HG02759 (cell line): Measurements from ENCODE around the gene OPALIN.

Experiments used
- ATAC-seq: cut with Tn5 transposase; IDR thresholded peaks from one replicate; pipeline ENCODE4 v1.9.1; 2021; ENCODE audit warnings: mild to moderate bottlenecking, moderate library complexity; ENCODE audit not compliant: unreplicated experiment

OPALIN gene

DNA sequence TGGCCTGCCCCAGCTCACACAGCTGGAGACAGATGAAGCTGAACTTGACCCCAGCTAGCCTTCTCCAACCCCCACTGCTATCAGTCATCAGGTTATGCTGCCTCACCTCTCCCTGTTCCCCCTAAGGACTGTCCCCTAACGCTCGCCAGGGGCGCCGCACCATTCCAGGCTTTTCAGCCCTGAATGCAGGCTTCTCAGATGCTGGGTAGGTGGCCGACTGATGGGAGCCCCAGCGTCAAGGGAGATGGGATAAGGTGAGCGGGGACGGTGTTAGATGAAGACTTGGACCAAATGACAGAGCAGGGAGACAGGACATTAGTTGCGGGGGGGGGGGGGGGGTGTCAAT, 15.8 kb upstream of the OPALIN start:
- ATAC-seq = no peak

DNA sequence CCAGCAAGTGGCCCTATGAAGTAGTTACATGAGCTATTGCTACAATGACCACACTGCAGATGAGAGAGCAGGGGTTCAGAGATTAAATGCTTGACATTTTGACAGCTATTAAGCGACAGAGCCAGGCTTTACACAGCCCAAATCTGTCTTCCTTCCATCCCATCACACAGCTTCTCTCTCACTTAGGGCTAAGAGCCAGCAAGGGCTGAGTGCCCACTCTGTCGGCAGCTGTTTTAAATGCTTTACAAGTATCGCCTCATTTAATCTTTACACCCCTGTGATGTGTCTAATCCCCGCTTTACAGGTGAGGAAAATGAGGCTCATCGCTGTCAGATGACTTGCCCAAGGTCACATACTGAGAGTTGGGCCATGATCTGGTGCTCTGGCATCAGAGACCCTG, 15.2 kb upstream of the OPALIN start:
- ATAC-seq = no peak

GRCh38 chr10:96371356-96371755, 12.6 kb upstream of the OPALIN start:
- no peak for ATAC-seq

DNA sequence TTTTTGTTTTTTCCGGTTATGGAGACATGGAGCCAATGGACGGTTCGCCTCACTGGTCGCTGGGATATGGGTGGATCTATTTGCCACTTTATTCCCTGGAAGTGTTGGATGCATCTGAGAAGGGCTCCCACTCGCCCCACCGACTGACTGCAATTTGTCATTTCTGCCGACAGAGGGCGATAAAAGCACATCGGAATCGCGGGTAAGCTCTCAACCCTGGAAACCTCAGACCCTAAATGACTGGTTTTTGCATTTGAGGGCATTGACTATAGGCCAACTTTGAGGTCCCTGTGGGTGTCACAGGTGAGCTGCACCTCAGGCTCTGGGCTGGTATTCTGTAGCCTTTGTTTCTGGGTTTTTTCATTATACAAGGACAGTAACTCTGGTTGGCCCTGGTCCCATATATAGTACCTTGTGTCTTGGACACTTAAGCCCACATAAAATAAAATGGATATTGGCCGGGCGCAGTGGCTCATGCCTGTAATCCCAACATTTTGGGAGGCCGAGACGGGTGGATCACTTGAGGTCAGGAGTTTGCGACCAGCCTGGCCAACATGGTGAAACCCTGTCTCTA, 11.9 kb upstream of the OPALIN start:
- ATAC-seq = no peak

DNA sequence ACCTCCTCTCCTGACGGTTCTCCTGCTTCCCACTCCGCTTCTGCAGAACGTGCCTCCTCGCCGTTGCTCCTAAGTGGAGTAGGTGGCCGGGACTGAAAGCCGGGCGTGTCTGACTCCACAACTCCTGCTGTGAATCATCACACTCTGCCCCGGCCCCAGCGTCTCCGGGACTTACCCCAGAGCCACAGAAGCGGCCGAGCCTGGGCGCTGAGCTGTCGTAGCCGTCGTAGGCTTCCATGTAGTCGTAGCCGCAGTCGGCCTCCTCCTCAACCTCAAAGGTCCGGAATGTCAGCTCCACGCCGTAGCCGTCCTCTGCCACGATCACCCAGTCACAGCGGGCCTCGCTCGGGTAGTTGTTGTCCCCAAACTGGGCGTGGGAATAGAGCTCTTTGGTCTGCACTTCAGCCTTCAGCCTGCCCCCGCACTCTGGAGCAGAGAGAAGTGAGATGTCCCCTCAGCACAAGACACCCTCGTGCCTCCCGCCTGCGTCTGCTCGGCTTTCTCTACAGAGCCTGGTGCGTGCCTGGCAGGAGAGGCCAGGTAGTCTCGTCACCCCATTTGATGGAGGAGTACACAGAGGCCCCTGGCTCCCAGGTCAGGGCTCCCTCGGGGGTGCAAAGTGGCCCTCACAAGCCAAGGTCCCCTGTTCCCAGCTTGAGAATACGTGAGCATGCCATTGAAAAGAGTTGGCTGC, 11.2 kb upstream of the OPALIN start:
- no peak for ATAC-seq

GRCh38 chr10:96368971-96369370, 10.2 kb upstream of the OPALIN start:
- no peak for ATAC-seq

- no peak for ATAC-seq
Measured at GRCh38 chr10:96367470-96367869, 8.7 kb upstream of the OPALIN start.

DNA sequence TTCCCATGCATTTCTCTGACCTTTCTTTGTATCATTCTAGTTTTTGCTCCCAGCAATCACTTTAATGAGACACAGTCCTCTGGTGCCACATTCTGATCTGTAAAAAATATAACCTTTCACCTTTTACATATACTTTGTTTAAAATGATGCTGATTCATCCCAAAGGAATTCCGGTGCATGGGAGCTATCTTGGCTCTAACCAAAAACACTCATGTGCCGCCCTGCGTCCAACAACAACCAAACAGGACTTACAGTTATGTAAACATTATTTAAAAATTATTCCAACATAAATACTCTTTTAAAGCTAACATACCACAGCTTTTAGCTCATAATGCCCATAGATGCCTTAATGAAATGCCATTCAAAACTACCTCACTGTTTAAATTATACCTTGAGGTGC, 7.7 kb upstream of the OPALIN start:
- ATAC-seq = no peak

GRCh38 chr10:96365571-96365970, 6.8 kb upstream of the OPALIN start:
- no peak for ATAC-seq

DNA sequence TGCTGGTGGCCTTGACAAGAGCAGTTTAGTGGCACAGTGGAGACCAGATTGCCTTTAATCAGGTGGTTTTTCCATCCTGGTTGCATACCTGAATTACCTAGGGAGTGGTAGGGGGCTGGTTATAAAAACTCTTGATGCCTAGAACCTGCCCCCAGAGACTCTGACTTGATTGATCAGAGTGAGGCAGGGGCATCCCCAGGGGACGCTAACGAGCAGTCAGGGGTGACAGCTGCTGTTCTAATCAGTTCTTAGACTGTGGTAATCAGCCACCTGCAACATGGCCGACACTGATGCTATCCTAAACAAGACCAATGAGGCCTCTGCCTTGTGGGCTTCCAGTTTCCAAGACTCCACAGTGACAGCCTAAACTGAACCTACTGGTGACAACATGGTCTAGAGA, 2.0 kb upstream of the OPALIN start:
- no peak for ATAC-seq

- no peak for ATAC-seq
Measured at GRCh38 chr10:96360331-96360730, 1.5 kb upstream of the OPALIN start.

DNA sequence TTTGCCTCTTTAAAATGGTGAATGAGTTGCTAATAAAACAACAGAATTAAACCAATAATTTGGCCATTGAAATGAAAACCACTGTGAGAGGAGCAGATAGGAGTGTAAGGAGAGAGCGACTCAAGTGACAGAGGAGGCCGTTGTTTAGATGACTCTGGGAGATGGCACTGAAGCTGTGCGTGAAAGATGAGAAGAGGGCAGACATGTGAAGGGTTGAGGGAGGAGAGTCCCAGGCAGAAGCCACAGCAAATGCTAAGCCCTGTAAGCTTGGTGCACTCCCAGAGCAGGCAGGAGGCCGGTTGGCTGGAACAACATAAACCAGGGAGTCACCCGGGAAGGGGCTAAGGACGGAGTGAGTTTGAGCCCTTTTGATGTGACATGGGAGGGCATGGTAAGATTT, 814 bp upstream of the OPALIN start:
- no peak for ATAC-seq

DNA sequence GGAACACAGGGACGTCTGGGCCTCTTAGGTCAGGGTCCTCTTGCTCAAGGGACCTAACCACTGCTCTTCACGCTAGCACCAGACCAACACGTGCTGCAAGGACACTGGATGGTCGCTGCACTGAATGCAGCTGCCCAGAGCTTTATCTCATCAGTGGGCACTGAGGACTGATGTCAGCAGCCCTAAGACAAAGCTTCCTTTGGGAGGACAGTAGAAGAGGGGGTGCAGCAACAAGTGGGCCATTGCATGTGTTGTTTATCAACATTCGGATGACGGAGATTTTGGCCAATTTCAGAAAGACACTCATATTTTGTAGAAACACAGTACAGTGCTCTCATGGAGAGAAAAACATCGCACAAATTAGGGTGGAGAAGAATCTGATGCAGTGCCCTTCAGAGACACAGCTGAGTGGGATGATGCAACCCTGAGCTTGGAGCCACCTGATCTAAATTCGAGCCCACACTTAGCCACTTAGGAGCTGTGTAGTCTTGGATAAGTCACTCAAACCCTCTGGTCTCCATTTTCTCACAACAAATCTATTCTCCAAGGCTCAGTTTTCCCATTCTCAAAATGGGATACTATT, 1.7 kb downstream of the OPALIN start:
- ATAC-seq = no peak

DNA sequence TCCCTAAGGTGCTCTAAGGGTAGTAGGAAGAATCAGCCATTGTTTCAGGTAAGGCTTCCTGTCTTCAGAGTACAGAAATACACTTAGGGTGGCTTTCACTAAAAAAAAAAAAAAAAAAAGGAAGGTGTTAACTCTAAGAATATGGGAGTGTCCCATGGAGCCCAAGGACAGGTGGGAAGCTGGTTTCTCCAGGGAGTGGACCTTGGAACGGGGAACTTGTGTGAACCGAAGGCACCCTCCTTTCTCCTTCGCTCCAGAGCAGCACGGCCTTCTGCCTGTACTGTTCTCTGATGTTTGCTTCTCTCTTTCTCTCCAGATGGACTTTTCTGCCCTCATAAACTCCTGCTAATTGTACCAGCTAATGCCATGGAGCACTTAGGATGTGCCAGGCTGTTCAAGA, 6.2 kb downstream of the OPALIN start:
- ATAC-seq = no peak

DNA sequence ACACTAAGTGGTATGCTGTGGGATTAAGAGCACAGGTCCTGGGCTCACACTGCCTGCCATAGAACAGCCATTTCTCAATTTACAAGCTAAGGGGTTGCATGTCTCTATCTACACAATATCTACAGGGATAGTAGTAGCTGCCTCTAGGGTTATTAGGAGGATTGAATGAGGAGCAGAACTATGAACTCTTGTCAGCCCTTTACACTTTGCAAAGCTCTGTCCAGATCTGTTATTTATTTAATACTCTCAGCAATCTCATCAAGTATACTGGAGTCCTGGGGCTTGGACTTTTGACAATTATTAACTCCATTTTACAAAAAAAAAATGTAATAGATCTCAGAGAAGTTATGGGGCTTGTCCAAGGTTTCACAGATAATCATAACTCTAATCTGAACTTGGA, 6.8 kb downstream of the OPALIN start:
- no peak for ATAC-seq

DNA sequence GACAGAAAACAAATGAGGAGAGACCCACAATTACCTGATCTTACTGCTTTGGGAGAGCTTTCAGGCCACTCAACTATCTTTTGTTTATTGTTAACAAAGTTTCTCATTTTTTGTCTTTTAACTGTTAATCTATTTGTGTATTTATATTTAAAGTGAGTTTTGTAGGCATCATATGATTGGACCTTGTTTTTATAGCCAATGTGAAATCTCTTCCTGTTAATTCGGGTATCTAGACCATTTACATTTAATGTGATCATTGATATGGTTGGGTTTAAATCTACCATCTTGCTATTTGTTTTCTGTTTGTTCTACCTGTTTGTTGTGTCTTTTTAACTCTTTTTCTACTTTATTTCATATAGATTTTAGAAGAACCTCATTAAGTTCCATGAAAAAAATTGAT, 12.5 kb downstream of the OPALIN start:
- ATAC-seq = no peak

GRCh38 chr10:96345222-96345621, 13.6 kb downstream of the OPALIN start:
- no peak for ATAC-seq

GRCh38 chr10:96344178-96344577, 14.6 kb downstream of the OPALIN start:
- ATAC-seq = no peak

- no peak for ATAC-seq
Measured at GRCh38 chr10:96342402-96342801, 16.4 kb downstream of the OPALIN start.

- no peak for ATAC-seq
Measured at GRCh38 chr10:96341219-96342182, 17.3 kb downstream of the OPALIN start.
